ENCODE results near the gene CD200R1L.

Gene CD200R1L

DNA sequence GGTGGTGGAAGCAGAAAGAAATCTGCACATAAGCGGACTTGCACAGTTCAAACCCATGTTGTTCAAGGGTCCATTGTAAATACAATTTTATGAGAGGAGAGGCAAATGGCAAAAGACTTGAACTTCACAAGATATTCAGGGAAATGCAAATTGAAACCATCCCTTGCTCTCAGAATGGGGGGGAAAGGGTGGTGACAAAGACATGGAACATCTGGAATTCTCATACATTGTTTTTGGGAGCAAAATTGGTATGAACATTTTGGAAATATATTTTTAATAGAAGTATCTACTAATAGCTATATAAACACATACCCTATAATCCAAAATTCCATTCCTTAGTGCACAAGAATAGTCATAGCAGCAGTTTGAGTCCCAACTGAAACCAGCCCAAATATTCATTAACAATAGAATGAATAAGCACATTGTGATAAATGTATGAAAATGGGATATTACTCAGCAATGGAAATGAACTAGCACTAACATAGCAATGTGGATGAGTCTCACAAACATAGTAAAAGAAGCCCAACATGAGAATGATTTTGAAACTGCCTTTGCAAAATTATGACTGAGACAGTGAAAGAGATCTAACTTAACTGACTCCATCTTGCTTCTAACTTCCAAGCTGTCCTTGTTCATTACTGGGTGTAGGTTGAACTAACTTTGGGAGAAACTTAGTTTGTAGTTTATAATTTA lies 77.2 kb downstream of the CD200R1L start:
- DNase-seq (ENCODE audit: extremely low read depth, low read depth), result no peak
- TF ChIP-seq, protein P1, sequence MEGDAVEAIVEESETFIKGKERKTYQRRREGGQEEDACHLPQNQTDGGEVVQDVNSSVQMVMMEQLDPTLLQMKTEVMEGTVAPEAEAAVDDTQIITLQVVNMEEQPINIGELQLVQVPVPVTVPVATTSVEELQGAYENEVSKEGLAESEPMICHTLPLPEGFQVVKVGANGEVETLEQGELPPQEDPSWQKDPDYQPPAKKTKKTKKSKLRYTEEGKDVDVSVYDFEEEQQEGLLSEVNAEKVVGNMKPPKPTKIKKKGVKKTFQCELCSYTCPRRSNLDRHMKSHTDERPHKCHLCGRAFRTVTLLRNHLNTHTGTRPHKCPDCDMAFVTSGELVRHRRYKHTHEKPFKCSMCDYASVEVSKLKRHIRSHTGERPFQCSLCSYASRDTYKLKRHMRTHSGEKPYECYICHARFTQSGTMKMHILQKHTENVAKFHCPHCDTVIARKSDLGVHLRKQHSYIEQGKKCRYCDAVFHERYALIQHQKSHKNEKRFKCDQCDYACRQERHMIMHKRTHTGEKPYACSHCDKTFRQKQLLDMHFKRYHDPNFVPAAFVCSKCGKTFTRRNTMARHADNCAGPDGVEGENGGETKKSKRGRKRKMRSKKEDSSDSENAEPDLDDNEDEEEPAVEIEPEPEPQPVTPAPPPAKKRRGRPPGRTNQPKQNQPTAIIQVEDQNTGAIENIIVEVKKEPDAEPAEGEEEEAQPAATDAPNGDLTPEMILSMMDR (IDR thresholded peaks at IDR 0.05; ENCODE audit: low read depth, low read length), result no peak

DNA sequence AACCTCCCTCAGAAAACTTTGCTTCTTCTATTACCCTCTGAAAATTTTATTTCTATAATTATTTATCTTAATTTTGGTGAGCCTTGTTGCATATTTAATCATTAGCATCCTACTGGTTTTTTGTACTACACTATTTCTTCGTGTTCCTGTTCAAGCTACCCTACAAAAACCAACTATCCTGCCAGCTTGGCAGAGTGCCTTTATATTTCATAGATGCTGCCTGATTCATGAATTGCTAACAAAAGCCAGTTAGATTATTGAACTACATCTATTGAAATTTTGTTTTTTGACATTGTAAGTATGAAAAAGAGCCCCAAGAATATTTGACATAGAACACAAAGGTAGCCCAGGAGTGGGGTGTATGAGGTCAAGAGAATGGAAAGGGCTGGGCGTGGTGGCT lies 78.9 kb downstream of the CD200R1L start:
- TF ChIP-seq, protein P1 (IDR thresholded peaks at IDR 0.05; ENCODE audit: low read depth, low read length), result no peak
- no peak for DNase-seq (ENCODE audit: extremely low read depth, low read depth)

DNA sequence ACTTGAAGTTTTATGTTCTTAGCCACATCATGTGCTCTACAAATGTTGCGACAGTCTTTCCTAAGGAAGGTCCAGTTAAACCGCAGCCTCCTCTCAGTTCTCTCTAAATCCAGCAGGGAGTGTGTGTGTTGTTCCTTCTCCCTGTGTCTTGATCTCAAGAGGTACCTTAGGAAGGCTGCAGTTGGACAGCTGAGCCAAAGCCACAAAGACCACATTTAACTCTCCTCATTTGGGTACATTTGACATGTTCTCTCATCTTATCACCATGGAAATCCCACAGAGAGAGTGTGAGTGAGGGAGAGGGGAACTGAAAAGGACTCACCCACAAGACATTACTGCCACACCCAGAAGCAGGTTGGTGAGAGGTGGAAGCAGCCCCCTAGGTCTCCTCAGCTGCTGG lies 79.5 kb downstream of the CD200R1L start:
- TF ChIP-seq, protein P1 (IDR thresholded peaks at IDR 0.05; ENCODE audit: low read depth, low read length), result no peak
- DNase-seq (ENCODE audit: extremely low read depth, low read depth), result no peak
